Activated CD8-positive, alpha-beta memory T cell treated with anti-CD3 and anti-CD28 coated beads for 1 hour (primary cell): ENCODE results near the gene PLA2G10.
"Not testable (repeated sequence)": the region's sequence is repeated elsewhere in the genome, so short reads cannot be mapped to it uniquely, and the experiment has no call there.

ENCODE experiments used
- DNase-seq, 2 donors: peaks; one replicate each; pipeline ENCODE4 v3.0.0-alpha.2; 2020; ENCODE audit warnings: low read depth in 1 of 2; ENCODE audit errors: extremely low read depth in 1 of 2

Gene PLA2G10

GRCh38 chr16:14694129-14694528 lies at the start of gene PLA2G10:
Gene PLA2G10 (minus strand): TSS chr16:14694308. CDS start chr16:14694229, 79 bp downstream.
- not testable (repeated sequence) for DNase-seq

GRCh38 chr16:14742273-14743128 lies 48.4 kb upstream of the PLA2G10 start, which contains the start of gene NPIPA2:
Gene NPIPA2 (plus strand): TSS chr16:14742533. CDS start chr16:14748066, 5,533 bp downstream.
- DNase-seq: not testable (repeated sequence)

GRCh38 chr16:14741794-14742193 lies 47.7 kb upstream of the PLA2G10 start:
- DNase-seq: not testable (repeated sequence)

- DNase-seq: not testable (repeated sequence)
Observed at GRCh38 chr16:14740832-14741385, 46.8 kb upstream of the PLA2G10 start.

- not testable (repeated sequence) for DNase-seq
Observed at GRCh38 chr16:14733233-14733632, 39.1 kb upstream of the PLA2G10 start.

GRCh38 chr16:14703156-14704011 lies 9.3 kb upstream of the PLA2G10 start, which contains the start of gene NPIPA3:
Gene NPIPA3 (plus strand): TSS chr16:14703411. CDS start chr16:14708944, 5,533 bp downstream.
- not testable (repeated sequence) for DNase-seq

- DNase-seq: not testable (repeated sequence)
Observed at GRCh38 chr16:14702672-14703071, 8.6 kb upstream of the PLA2G10 start.

GRCh38 chr16:14701859-14702258 lies 7.8 kb upstream of the PLA2G10 start:
- not testable (repeated sequence) for DNase-seq

- not testable (repeated sequence) for DNase-seq
Observed at GRCh38 chr16:14685870-14686793, 8.0 kb downstream of the PLA2G10 start.

GRCh38 chr16:14682121-14682520 lies 12.0 kb downstream of the PLA2G10 start:
- no peak for DNase-seq

GRCh38 chr16:14681115-14681514 lies 13.0 kb downstream of the PLA2G10 start:
- no peak for DNase-seq

- not testable (repeated sequence) for DNase-seq
Observed at GRCh38 chr16:14680396-14680795, 13.7 kb downstream of the PLA2G10 start.

- no peak for DNase-seq
Observed at GRCh38 chr16:14678748-14679497, 15.2 kb downstream of the PLA2G10 start.

GRCh38 chr16:14677627-14678026 lies 16.5 kb downstream of the PLA2G10 start:
- no peak for DNase-seq

- DNase-seq: no peak
Observed at GRCh38 chr16:14676633-14677032, 17.5 kb downstream of the PLA2G10 start.

GRCh38 chr16:14672403-14672971 lies 21.6 kb downstream of the PLA2G10 start:
- no peak for DNase-seq

GRCh38 chr16:14669776-14670175 lies 24.3 kb downstream of the PLA2G10 start:
- no peak for DNase-seq

- no peak for DNase-seq
Observed at GRCh38 chr16:14668556-14669223, 25.4 kb downstream of the PLA2G10 start.
